KBM-7 (cell line): Measurements from ENCODE around the gene MTREX.

Source experiments
- DNase-seq: peaks from one replicate; pipeline ENCODE4 v3.0.0-alpha.2; 2015
- in situ Hi-C: fragments of 300-500 bp; cut with MboI; formaldehyde crosslinking; loops from 2 replicates; pipeline ENCODE4 v1.14.3; 2020; ENCODE audit warnings: low sequenced_read_pairs, low pct_unique_long_range_greater_than_20kb, mixed read lengths

The MTREX gene

DNA sequence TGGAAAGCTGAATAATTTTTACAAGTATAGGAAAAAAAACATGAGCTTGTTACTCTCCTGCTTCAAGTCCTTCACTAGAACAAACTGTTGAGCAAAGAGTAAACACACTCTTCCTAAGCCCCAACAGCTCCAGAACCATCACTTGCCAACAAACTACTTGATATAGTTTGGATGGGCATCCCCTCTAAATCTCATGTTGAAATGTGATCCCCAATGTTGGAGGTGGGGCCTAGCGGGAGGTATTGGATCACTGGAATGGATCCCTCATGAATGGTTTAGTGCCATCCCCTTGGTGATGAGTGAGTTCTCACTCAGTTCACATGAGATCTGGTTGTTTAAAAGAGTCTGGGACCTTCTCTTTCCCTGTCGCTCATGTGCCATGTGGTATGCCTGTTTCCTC lies 144.2 kb downstream of the MTREX start:
- DNase-seq = no peak
- in situ Hi-C loops = no loop called here

- in situ Hi-C loops = no loop called here
- DNase-seq = no peak
These were observed 145.4 kb downstream of the MTREX start for GRCh38 chr5:55453211-55453610.

DNA sequence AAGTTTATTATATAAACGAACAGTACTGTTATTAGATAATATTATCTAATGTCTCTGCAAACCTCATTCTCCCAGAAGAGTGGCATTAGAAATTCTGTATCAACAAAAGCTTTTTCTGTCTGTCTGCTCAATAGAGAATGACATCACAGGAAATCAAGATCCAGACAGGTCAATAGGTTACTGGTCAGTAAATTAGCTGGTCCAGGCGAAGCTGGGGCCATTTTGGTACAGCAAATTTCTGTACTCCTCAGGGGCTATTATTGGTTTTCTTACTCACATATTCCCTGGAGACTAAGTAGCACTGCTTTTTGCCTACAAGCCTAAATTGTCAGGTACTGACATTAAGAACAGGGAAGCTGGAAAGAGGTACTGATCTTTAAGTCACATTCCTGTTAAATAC lies 146.5 kb downstream of the MTREX start:
- in situ Hi-C loops = no loop called here
- DNase-seq = no peak

- no peak for DNase-seq
- in situ Hi-C loops = no loop called here
These were observed 148.6 kb downstream of the MTREX start for GRCh38 chr5:55456216-55456895.

- in situ Hi-C loops = no loop called here
- no peak for DNase-seq
These were observed 151.8 kb downstream of the MTREX start for GRCh38 chr5:55459572-55459971.

DNA sequence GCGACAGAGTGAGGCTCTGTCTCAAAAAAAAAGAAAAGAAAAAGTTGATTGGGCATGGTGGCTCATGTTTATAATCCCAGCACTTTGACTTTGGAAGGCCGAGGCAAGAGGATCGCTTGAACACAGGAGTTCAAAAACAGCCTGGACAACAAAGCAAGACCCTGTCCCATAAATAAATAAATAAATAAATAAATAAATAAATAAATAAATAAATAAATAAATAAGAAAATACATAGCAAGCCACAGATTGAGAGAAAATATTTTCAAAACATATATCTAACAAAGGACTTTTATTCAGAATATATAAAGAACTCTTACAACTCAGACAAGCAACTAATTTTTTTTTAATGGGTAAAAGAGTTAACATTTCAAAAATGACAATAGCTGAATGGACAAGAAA lies 155.8 kb downstream of the MTREX start:
- DNase-seq = no peak
- in situ Hi-C loops = no loop called here

DNA sequence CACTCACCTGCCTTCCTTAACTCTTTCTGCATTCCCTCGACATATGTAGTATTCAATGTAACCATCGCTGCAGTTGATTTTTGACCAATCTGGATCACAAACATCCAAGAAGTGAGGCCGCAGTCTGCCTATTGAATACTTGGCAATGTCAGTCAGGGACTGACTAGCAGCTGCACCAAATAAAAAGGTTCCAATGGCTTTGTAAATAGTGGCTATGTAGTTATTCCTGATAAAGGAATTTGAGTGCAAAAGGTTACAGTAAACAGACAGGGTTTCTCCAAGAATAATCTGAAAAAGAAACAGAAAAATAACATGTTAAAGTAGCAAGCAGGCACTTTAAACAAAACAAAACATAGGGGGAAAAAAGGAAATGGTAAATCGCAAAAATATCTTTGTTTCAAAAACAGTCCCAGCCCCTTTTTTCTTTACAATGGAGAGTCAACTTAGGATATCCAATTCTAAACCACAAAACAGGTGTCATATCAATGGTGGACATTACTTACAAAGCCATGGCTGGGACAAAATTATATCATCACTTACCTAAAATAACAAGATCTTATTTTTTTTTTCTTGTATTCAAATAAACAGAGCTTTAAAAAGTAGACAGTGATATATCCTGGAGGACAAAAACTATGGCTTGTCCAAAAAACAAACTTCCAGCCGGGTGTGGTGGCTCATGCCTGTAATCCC lies 160.2 kb downstream of the MTREX start:
- DNase-seq = no peak
- in situ Hi-C loops = no loop called here

- no peak for DNase-seq
- in situ Hi-C loops = no loop called here
These were observed 162.1 kb downstream of the MTREX start for GRCh38 chr5:55469839-55470238.

- in situ Hi-C loops = no loop called here
- no peak for DNase-seq
These were observed 162.5 kb downstream of the MTREX start for GRCh38 chr5:55470282-55470681.

- in situ Hi-C loops = no loop called here
- no peak for DNase-seq
These were observed 163.7 kb downstream of the MTREX start for GRCh38 chr5:55471468-55471867.

GRCh38 chr5:55472642-55473041 lies 164.9 kb downstream of the MTREX start:
- in situ Hi-C loops = no loop called here

More at GRCh38 chr5:55472642-55473041, 164.9 kb downstream of the MTREX start:
- DNase-seq = no peak
